Ovary (tissue), 9 donors: ENCODE results near the gene CD200R1L. TPM values are rescaled to one million over a fixed set of nuclear protein-coding genes. Genes with fewer than 3 reads are reported as not detected.

Experiments
- DNase-seq, 5 donors: peaks; one replicate each; pipeline ENCODE4 v3.0.0-alpha.2; 2019 to 2020
- H3K27ac ChIP-seq, 2 donors: fragments of 200-600 bp; one replicate each; pipeline versions ENCODE4 v1.5.1 to v1.8.0; 2019 to 2022
- H3K27me3 ChIP-seq: fragments of 200-600 bp; one replicate; pipeline ENCODE4 v1.8.0; 2022
- H3K36me3 ChIP-seq: fragments of 200-600 bp; sonication (generic); one replicate; pipeline ENCODE4 v1.5.1; 2019
- H3K4me1 ChIP-seq: one replicate; pipeline ENCODE4 v1.8.1; 2013; ENCODE audit warnings: mild to moderate bottlenecking, moderate library complexity; ENCODE audit not compliant: insufficient read depth
- H3K4me3 ChIP-seq: fragments of 200-600 bp; sonication (generic); one replicate; pipeline ENCODE4 v1.5.1; 2017
- H3K9me3 ChIP-seq, 2 donors: fragments of 200-600 bp in 1 of 2; sonication (generic) in 1 of 2; one replicate each; pipeline versions ENCODE4 v1.5.1 to v1.8.1; 2013 to 2019; ENCODE audit warnings: mild to moderate bottlenecking in 1 of 2, moderate library complexity in 1 of 2
- CTCF ChIP-seq, 3 donors: fragments of 450-650 bp in 2 of 3; fragments of 200-600 bp in 1 of 3; IDR thresholded peaks; one replicate each; pipeline versions ENCODE4 v1.5.1 to v1.8.0; 2016 to 2022; ENCODE audit warnings: antibody characterized with exemption in 3 of 3, mild to moderate bottlenecking in 1 of 3
- EP300 ChIP-seq: sonication (generic); formaldehyde crosslinking; IDR thresholded peaks from one replicate; pipeline ENCODE4 v1.6.1; 2017; ENCODE audit warnings: antibody characterized with exemption
- POLR2A ChIP-seq: fragments of 450-650 bp; IDR thresholded peaks from one replicate; pipeline ENCODE4 v1.6.1; 2017; ENCODE audit warnings: antibody characterized with exemption, mild to moderate bottlenecking, moderate library complexity
- WGBS, 3 donors: extraction: QIAGEN DNeasy Blood & Tissue Kit in 1 of 3; methylation state at CpG; one replicate each; pipeline versions ENCODE4 v1.1.5 to v1.1.7; 2013 to 2017; 5-methylcytosine and 5-hydroxymethylcytosine counted together
- intact Hi-C, 4 donors: fragments of 100-400 bp; cut with DNase I; formaldehyde crosslinking; loops; one replicate each; pipeline versions ENCODE4 v1.11.0 to v1.15.1; 2022 to 2023
- polyA plus RNA-seq, 2 donors: library from polyadenylated mRNA; stranded (reverse); fragments of 200-250 nt in 1 of 2; fragments of 350-450 nt in 1 of 2; fragmentation: Illumina TruSeq in 1 of 2; extraction: RNeasy Lipid Tissue Mini Kit (QIAGEN cat#74804) in 1 of 2; gene quantifications; one replicate each; pipeline ENCODE4 v1.2.3, GENCODE V29; 2013 to 2014
- total RNA-seq, 7 donors: library from RNA; depleted of rRNA in 2 of 7; stranded (reverse); fragments of >200 nt in 2 of 7; fragmentation: NEBNext Ultra II Directional in 3 of 7; extraction: Animal tissue kit (Norgen Biotek cat#: 25700) in 3 of 7; gene quantifications; one replicate each; pipeline versions ENCODE4 v1.1.0 to v1.2.4, GENCODE V29; 2016 to 2023
- donor health status: DM: no; HTN: no; CAD: no; lungs with moderate emphysema.
- donor health status: DM: no; HTN: no; CAD: no.
- donor health status: Bipolar disorder and iron deficiency.
- donor health status: DM: yes; HTN: yes; CAD: no.
- donor health status: DM: no; HTN: no; CAD: no.
- donor health status: DM: yes; HTN: yes; CAD: no.

Gene CD200R1L
- total and polyA plus RNA-seq, 9 donors = not detected

GRCh38 chr3:112789787-112790186 is 56.9 kb downstream of the CD200R1L start:
- H3K9me3 ChIP-seq = no peaks in the 10 kb centered on the region
- H3K27ac ChIP-seq = no peak overlapping the region
- DNase-seq = no peak
- 63 to 72% (median 67%) methylated on average over 3 of the region's 3 CpGs for WGBS, 3 donors
- no peaks in the 10 kb centered on the region for H3K27me3 ChIP-seq
- intact Hi-C loops = no loop called here
- H3K4me3 ChIP-seq = no peak overlapping the region
- TF ChIP-seq EP300 (no peak), CTCF (IDR thresholded peaks at IDR 0.05) (no peak), POLR2A (no peak)
- no peaks in the 10 kb centered on the region for H3K36me3 ChIP-seq
- peaks cover 8% of the 10 kb centered on the region for H3K4me1 ChIP-seq

GRCh38 chr3:112786881-112787579 is 59.6 kb downstream of the CD200R1L start:
- no peak overlapping the region for H3K4me3 ChIP-seq
- intact Hi-C loops = no loop called here
- DNase-seq = no peak
- WGBS, 3 donors = 73 to 84% (median 77%) methylated on average over 3 of the region's 3 CpGs
- H3K36me3 ChIP-seq = no peaks in the 10 kb centered on the region
- no peaks in the 10 kb centered on the region for H3K27me3 ChIP-seq
- H3K9me3 ChIP-seq = no peaks in the 10 kb centered on the region
- TF ChIP-seq CTCF (IDR thresholded peaks at IDR 0.05) (no peak), POLR2A (no peak), EP300 (no peak)
- H3K27ac ChIP-seq = no peak overlapping the region
- peaks cover 2% of the 10 kb centered on the region for H3K4me1 ChIP-seq

- H3K9me3 ChIP-seq = no peaks in the 10 kb centered on the region
- peaks cover 2% of the 10 kb centered on the region for H3K4me1 ChIP-seq
- H3K4me3 ChIP-seq = no peak overlapping the region
- no peak overlapping the region for H3K27ac ChIP-seq
- 2 to 5% (median 3%) methylated on average over 2 of the region's 2 CpGs for WGBS, 3 donors
- no peaks in the 10 kb centered on the region for H3K27me3 ChIP-seq
- intact Hi-C loops = no loop called here
- no peaks in the 10 kb centered on the region for H3K36me3 ChIP-seq
- DNase-seq = no peak
- no peak for TF ChIP-seq CTCF (IDR thresholded peaks at IDR 0.05)
- no peak for TF ChIP-seq EP300
- no peak for TF ChIP-seq POLR2A
Observed at GRCh38 chr3:112786002-112786590, 60.6 kb downstream of the CD200R1L start.

DNA sequence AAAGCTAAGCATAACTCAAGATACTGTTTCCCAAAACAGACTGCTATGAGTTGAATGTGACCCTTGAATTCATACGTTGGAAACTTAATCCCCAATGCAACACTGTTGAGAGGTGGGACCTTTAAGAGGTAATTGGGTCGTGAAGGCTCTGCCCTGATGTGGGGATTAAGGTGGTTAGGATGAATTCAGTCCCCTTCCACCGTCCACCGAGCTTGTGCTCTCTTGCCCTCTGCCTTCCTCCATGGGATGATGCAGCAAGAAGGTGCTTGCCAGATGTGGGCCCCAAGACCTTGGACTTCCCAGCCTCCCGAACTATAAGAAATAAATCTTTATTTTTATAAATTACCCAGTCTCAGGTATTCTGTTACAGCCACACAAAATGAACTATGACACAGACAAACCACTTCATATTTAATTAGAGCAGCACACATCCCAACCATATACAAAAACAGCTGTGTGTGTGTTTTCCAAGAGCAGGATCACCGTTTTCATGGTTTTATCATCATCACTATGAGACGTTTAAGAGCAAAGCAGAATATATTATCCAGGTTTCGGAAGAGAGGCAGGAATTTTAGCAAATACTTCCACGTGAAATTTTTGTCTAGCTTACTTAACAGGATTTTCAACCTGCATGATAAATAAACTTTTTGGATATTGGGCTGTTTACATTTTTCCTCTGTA is 61.2 kb downstream of the CD200R1L start:
- no peaks in the 10 kb centered on the region for H3K36me3 ChIP-seq
- TF ChIP-seq POLR2A (no peak), CTCF (IDR thresholded peaks at IDR 0.05) (no peak)
- DNase-seq = no peak
- WGBS, 3 donors = 35 to 58% (median 41%) methylated on average over 9 of the region's 9 CpGs
- H3K4me1 ChIP-seq = peaks cover 2% of the 10 kb centered on the region
- H3K9me3 ChIP-seq = no peaks in the 10 kb centered on the region
- no peak overlapping the region for H3K4me3 ChIP-seq
- H3K27me3 ChIP-seq = no peaks in the 10 kb centered on the region
- intact Hi-C loops = no loop called here
- H3K27ac ChIP-seq = no peak overlapping the region
